Sigmoid colon (tissue), 4 donors: Measurements from ENCODE around the gene GGTLC2.

Experiments used
- EP300 ChIP-seq, 4 donors: sonication (generic); formaldehyde crosslinking; IDR thresholded peaks; one replicate each; pipeline ENCODE4 v1.6.1; 2017; ENCODE audit warnings: antibody characterized with exemption in 4 of 4
- POLR2A ChIP-seq, 2 donors: fragments of 450-650 bp; IDR thresholded peaks; one replicate each; pipeline ENCODE4 v1.6.1; 2016; ENCODE audit warnings: antibody characterized with exemption in 2 of 2, mild to moderate bottlenecking in 2 of 2, moderate library complexity in 2 of 2
- POLR2AphosphoS5 ChIP-seq, 4 donors: sonication (generic); formaldehyde crosslinking; IDR thresholded peaks; one replicate each; pipeline ENCODE4 v1.6.1; 2017; ENCODE audit warnings: antibody characterized with exemption in 4 of 4
- TF ChIP-seq, protein P1 (sequence below), 4 experiments: fragments of 450-650 bp in 3 of 4; fragments of 200-600 bp in 1 of 4; IDR thresholded peaks; one replicate each; pipeline ENCODE4 v1.5.1; 2016 to 2019; ENCODE audit warnings: antibody characterized with exemption in 4 of 4, mild to moderate bottlenecking in 3 of 4, moderate library complexity in 2 of 4

DNA sequence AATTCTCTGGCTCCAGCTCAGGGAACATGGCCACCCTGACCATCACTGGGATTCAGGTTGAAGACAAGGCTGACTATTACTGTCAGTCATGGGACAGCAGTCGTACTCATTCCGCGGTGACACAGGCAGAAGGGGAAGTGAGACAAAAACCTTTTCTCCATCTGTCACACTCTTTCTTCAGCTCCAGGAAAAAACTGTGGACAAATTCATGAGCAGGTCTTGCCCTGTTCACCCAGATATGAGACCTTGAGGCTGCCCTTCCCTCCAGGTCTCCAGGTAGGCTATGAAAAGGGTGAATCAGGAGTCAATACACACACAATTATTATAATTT lies 39.4 kb upstream of the GGTLC2 start:
- TF ChIP-seq, protein P1, sequence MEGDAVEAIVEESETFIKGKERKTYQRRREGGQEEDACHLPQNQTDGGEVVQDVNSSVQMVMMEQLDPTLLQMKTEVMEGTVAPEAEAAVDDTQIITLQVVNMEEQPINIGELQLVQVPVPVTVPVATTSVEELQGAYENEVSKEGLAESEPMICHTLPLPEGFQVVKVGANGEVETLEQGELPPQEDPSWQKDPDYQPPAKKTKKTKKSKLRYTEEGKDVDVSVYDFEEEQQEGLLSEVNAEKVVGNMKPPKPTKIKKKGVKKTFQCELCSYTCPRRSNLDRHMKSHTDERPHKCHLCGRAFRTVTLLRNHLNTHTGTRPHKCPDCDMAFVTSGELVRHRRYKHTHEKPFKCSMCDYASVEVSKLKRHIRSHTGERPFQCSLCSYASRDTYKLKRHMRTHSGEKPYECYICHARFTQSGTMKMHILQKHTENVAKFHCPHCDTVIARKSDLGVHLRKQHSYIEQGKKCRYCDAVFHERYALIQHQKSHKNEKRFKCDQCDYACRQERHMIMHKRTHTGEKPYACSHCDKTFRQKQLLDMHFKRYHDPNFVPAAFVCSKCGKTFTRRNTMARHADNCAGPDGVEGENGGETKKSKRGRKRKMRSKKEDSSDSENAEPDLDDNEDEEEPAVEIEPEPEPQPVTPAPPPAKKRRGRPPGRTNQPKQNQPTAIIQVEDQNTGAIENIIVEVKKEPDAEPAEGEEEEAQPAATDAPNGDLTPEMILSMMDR (IDR thresholded peaks at IDR 0.05): no peak
- no peak for TF ChIP-seq EP300 (IDR thresholded peaks at IDR 0.05)
- no peak for TF ChIP-seq POLR2AphosphoS5 (IDR thresholded peaks at IDR 0.05)
- TF ChIP-seq POLR2A (IDR thresholded peaks at IDR 0.05): no peak
